Vagina (tissue), 2 donors: Measurements from ENCODE around the gene PTPRN2. TPM values are rescaled to one million over a fixed set of nuclear protein-coding genes. Genes with fewer than 3 reads are reported as not detected.
"Not testable (repeated sequence)": the region's sequence is repeated elsewhere in the genome, so short reads cannot be mapped to it uniquely, and the experiment has no call there.

Source experiments
- DNase-seq, 2 donors: peaks; one replicate each; pipeline ENCODE4 v3.0.0-alpha.2; 2017; ENCODE audit errors: extremely low spot score in 2 of 2
- H3K27ac ChIP-seq: fragments of 200-600 bp; sonication (generic); one replicate; pipeline ENCODE4 v1.5.1; 2019
- H3K27me3 ChIP-seq: fragments of 200-600 bp; sonication (generic); one replicate; pipeline ENCODE4 v1.5.1; 2019
- H3K36me3 ChIP-seq, 2 donors: fragments of 200-600 bp; sonication (generic); one replicate each; pipeline ENCODE4 v1.5.1; 2017 to 2019
- H3K4me1 ChIP-seq: fragments of 200-600 bp; sonication (generic); one replicate; pipeline ENCODE4 v1.5.1; 2019
- H3K4me3 ChIP-seq, 2 donors: fragments of 200-600 bp; sonication (generic); 1 replicate in 1 of 2; 2 replicates in 1 of 2; pipeline ENCODE4 v1.5.1; 2016 to 2019
- H3K9me3 ChIP-seq: fragments of 200-600 bp; sonication (generic); one replicate; pipeline ENCODE4 v1.5.1; 2019
- CTCF ChIP-seq, 3 experiments: fragments of 450-650 bp in 2 of 3; fragments of 200-600 bp in 1 of 3; sonication (generic) in 1 of 3; IDR thresholded peaks; one replicate each; pipeline ENCODE4 v1.5.1; 2017 to 2019; ENCODE audit warnings: antibody characterized with exemption in 3 of 3, mild to moderate bottlenecking in 2 of 3, moderate library complexity in 2 of 3
- POLR2A ChIP-seq, 2 donors: fragments of 450-650 bp; IDR thresholded peaks; one replicate each; pipeline ENCODE4 v1.6.1; 2017; ENCODE audit warnings: antibody characterized with exemption in 2 of 2, mild to moderate bottlenecking in 2 of 2, moderate library complexity in 2 of 2
- POLR2AphosphoS5 ChIP-seq, 2 donors: sonication (generic); formaldehyde crosslinking; IDR thresholded peaks; one replicate each; pipeline ENCODE4 v1.9.0; 2017; ENCODE audit warnings: antibody characterized with exemption in 2 of 2, mild to moderate bottlenecking in 2 of 2, low read depth in 1 of 2; ENCODE audit not compliant: insufficient read depth in 1 of 2
- intact Hi-C: fragments of 100-400 bp; cut with DNase I; formaldehyde crosslinking; loops from one replicate; pipeline ENCODE4 v1.15.1; 2023
- total RNA-seq: library from RNA; depleted of rRNA; stranded (reverse); fragments of >200 nt; gene quantifications from one replicate; pipeline ENCODE4 v1.2.3, GENCODE V29; 2016

PTPRN2 gene
- total RNA-seq, 1 donor from 2014 or later, result 7.4 TPM

GRCh38 chr7:158409120-158409519, 178.5 kb downstream of the PTPRN2 start:
- DNase-seq, result no peak
- Histone ChIP-seq H3K36me3 (no peaks in the 10 kb centered on the region), H3K27me3 (no peaks in the 10 kb centered on the region), H3K9me3 (no peaks in the 10 kb centered on the region), H3K27ac (no peak overlapping the region), H3K4me3 (no peak overlapping the region), H3K4me1 (no peaks in the 10 kb centered on the region)
- TF ChIP-seq POLR2AphosphoS5 (IDR thresholded peaks at IDR 0.05; ENCODE audit: insufficient read depth in 1 of 2, low read depth in 1 of 2), result no peak
- no peak for TF ChIP-seq POLR2A (IDR thresholded peaks at IDR 0.05)
- TF ChIP-seq CTCF (IDR thresholded peaks at IDR 0.05), result no peak
- intact Hi-C loops, result no loop called here

GRCh38 chr7:158408318-158408920, 179.2 kb downstream of the PTPRN2 start:
- no peak overlapping the region for H3K4me3 ChIP-seq
- H3K4me1 ChIP-seq, result no peaks in the 10 kb centered on the region
- no peaks in the 10 kb centered on the region for H3K36me3 ChIP-seq
- no peaks in the 10 kb centered on the region for H3K27me3 ChIP-seq
- intact Hi-C loops, result no loop called here
- TF ChIP-seq POLR2AphosphoS5 (IDR thresholded peaks at IDR 0.05; ENCODE audit: insufficient read depth in 1 of 2, low read depth in 1 of 2) (no peak), CTCF (IDR thresholded peaks at IDR 0.05) (no peak), POLR2A (IDR thresholded peaks at IDR 0.05) (no peak)
- no peak for DNase-seq
- no peak overlapping the region for H3K27ac ChIP-seq
- no peaks in the 10 kb centered on the region for H3K9me3 ChIP-seq

DNA sequence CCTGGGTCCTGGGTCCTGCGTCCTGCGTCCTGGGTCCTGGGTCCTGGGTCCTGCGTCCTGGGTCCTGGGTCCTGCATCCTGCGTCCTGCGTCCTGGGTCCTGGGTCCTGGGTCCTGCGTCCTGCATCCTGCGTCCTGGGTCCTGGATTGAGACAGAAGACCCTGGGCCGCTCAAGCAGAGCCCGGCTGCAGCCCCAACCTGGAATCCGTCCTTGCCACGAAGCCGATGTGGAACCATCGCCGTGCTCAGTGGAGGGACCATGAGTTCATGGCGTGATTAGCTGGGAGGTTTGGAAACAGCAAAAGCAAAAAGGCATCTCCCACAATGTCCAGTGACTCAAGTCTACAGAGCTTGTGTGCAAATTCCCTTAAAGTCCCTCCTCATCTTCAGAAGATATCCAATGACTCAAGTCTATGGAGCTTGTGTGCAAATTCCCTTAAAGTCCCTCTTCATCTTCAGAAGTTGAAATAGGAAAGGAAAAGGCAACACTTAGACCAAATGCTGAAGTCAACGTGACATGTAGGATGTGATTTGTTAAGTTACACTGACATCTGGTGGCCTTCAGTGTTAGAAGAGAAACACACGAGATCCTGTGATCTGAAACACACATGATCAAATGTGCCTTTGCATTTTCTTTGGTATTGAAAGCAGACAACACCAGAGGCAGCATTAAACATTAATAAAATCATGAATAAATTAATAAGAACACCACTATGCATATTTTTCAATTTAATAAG, 179.9 kb downstream of the PTPRN2 start:
- Histone ChIP-seq H3K36me3 (no peaks in the 10 kb centered on the region), H3K27ac (no peak overlapping the region), H3K4me3 (no peak overlapping the region), H3K9me3 (no peaks in the 10 kb centered on the region), H3K4me1 (peaks cover 3% of the 10 kb centered on the region), H3K27me3 (no peaks in the 10 kb centered on the region)
- TF ChIP-seq POLR2A (IDR thresholded peaks at IDR 0.05) (no peak), CTCF (IDR thresholded peaks at IDR 0.05) (peak in 2 of 3 experiments; percentile 3 to 13)
- DNase-seq, result no peak
- intact Hi-C loops, result no loop called here

- Histone ChIP-seq H3K27me3 (no peaks in the 10 kb centered on the region), H3K4me3 (no peak overlapping the region), H3K4me1 (peaks cover 6% of the 10 kb centered on the region), H3K36me3 (no peaks in the 10 kb centered on the region), H3K27ac (no peak overlapping the region), H3K9me3 (no peaks in the 10 kb centered on the region)
- intact Hi-C loops, result no loop called here
- TF ChIP-seq POLR2AphosphoS5 (IDR thresholded peaks at IDR 0.05; ENCODE audit: insufficient read depth in 1 of 2, low read depth in 1 of 2) (no peak), POLR2A (IDR thresholded peaks at IDR 0.05) (no peak), CTCF (IDR thresholded peaks at IDR 0.05) (no peak)
- DNase-seq, result no peak
These were observed 180.8 kb downstream of the PTPRN2 start for GRCh38 chr7:158406801-158407200.

- H3K36me3 ChIP-seq, result no peaks in the 10 kb centered on the region
- intact Hi-C loops, result no loop called here
- no peaks in the 10 kb centered on the region for H3K27me3 ChIP-seq
- H3K4me1 ChIP-seq, result peaks cover 6% of the 10 kb centered on the region
- TF ChIP-seq POLR2AphosphoS5 (IDR thresholded peaks at IDR 0.05; ENCODE audit: insufficient read depth in 1 of 2, low read depth in 1 of 2) (no peak), CTCF (IDR thresholded peaks at IDR 0.05) (no peak), POLR2A (IDR thresholded peaks at IDR 0.05) (no peak)
- no peak for DNase-seq
- H3K4me3 ChIP-seq, result no peak overlapping the region
- no peak overlapping the region for H3K27ac ChIP-seq
- no peaks in the 10 kb centered on the region for H3K9me3 ChIP-seq
These were observed 181.3 kb downstream of the PTPRN2 start for GRCh38 chr7:158406364-158406763.

- H3K9me3 ChIP-seq, DNase-seq, H3K4me1 ChIP-seq, H3K36me3 ChIP-seq, H3K27ac ChIP-seq, intact Hi-C loops, H3K27me3 ChIP-seq, H3K4me3 ChIP-seq: not testable (repeated sequence)
These were observed 181.9 kb downstream of the PTPRN2 start for GRCh38 chr7:158405771-158406170.
